HepG2 (cell line): ENCODE measurements around the gene CAPN8. TPM values are rescaled to one million over a fixed set of nuclear protein-coding genes. Genes with fewer than 3 reads are reported as not detected.

Source experiments
- ARNT2 ChIP-seq: sonication (generic); formaldehyde crosslinking; IDR thresholded peaks from 2 replicates; pipeline ENCODE4 v1.8.0; 2022; ENCODE audit warnings: mild to moderate bottlenecking, low read depth, missing genetic modification reagents, moderate library complexity
- ATRX ChIP-seq: sonication (generic); formaldehyde crosslinking; IDR thresholded peaks from 2 replicates; pipeline ENCODE4 v1.4.0; 2020; ENCODE audit warnings: missing genetic modification reagents, borderline replicate concordance
- EZH2 ChIP-seq: conservative IDR thresholded peaks from 2 replicates; pipeline ENCODE4 v1.6.1; 2012; ENCODE audit warnings: mild to moderate bottlenecking, low read depth, low read length, moderate library complexity
- KDM5A ChIP-seq: fragments of 200-600 bp; sonication (generic); IDR thresholded peaks from 2 replicates; pipeline ENCODE4 v1.7.0; 2018; ENCODE audit warnings: antibody characterized with exemption, mild to moderate bottlenecking, low read length, borderline replicate concordance
- KLF16 ChIP-seq, 2 experiments: sonication (generic) in 1 of 2; formaldehyde crosslinking in 1 of 2; IDR thresholded peaks; 2 replicates each; pipeline versions ENCODE4 v1.6.1 to v1.8.0; 2016 to 2023; ENCODE audit warnings: missing genetic modification reagents in 2 of 2, missing compliant biosample characterization in 1 of 2
- MAF1 ChIP-seq: sonication (generic); formaldehyde crosslinking; IDR thresholded peaks from 2 replicates; pipeline ENCODE4 v1.5.0; 2020; ENCODE audit warnings: missing genetic modification reagents, borderline replicate concordance
- MIER2 ChIP-seq: IDR thresholded peaks from 2 replicates; pipeline ENCODE4 v1.6.1; 2016; ENCODE audit warnings: missing biosample characterization, missing genetic modification reagents
- NR2F6 ChIP-seq, 2 experiments: IDR thresholded peaks; 2 replicates each; pipeline ENCODE4 v1.6.1; 2016; ENCODE audit warnings: antibody characterized with exemption in 1 of 2, mild to moderate bottlenecking in 1 of 2
- POLR2G ChIP-seq: fragments of 200-400 bp; formaldehyde crosslinking; IDR thresholded peaks from 2 replicates; pipeline ENCODE4 v1.6.1; 2018; ENCODE audit warnings: mild to moderate bottlenecking, low read depth, low read length, moderate library complexity
- RBFOX2 ChIP-seq: fragments of 200-400 bp; formaldehyde crosslinking; IDR thresholded peaks from 2 replicates; pipeline ENCODE4 v1.6.1; 2017; ENCODE audit warnings: low read depth, mild to moderate bottlenecking, low read length
- REPIN1 ChIP-seq: sonication (generic); formaldehyde crosslinking; IDR thresholded peaks from 2 replicates; pipeline ENCODE4 v1.8.0; 2022; ENCODE audit warnings: missing genetic modification reagents, low read depth, mild to moderate bottlenecking, borderline replicate concordance
- SMAD9 ChIP-seq: sonication (generic); formaldehyde crosslinking; IDR thresholded peaks from 2 replicates; pipeline ENCODE4 v1.5.1; 2020; ENCODE audit warnings: mild to moderate bottlenecking, missing genetic modification reagents
- SP1 ChIP-seq, 2 experiments: fragments of 450-650 bp in 1 of 2; sonication (generic) in 1 of 2; formaldehyde crosslinking in 1 of 2; IDR thresholded peaks; 2 replicates each; pipeline versions ENCODE4 v1.4.0 to v1.6.1; 2016 to 2020; ENCODE audit warnings: missing genetic modification reagents in 1 of 2
- TAF15 ChIP-seq: fragments of 200-400 bp; formaldehyde crosslinking; IDR thresholded peaks from one replicate; pipeline ENCODE4 v1.6.1; 2018; ENCODE audit warnings: mild to moderate bottlenecking, low read depth, low read length; ENCODE audit not compliant: poor library complexity, severe bottlenecking
- ZBTB8A ChIP-seq: sonication (generic); formaldehyde crosslinking; IDR thresholded peaks from 2 replicates; pipeline ENCODE4 v1.4.0; 2020; ENCODE audit warnings: mild to moderate bottlenecking, low read depth, missing genetic modification reagents, borderline replicate concordance
- ZKSCAN1 ChIP-seq: fragments of 150-350 bp; IDR thresholded peaks from 2 replicates; pipeline ENCODE4 v1.6.1; 2014; ENCODE audit warnings: low read length
- ZNF124 ChIP-seq: sonication (generic); formaldehyde crosslinking; IDR thresholded peaks from 2 replicates; pipeline ENCODE4 v1.4.0; 2020; ENCODE audit warnings: missing genetic modification reagents
- ZNF138 ChIP-seq: sonication (generic); formaldehyde crosslinking; IDR thresholded peaks from 2 replicates; pipeline ENCODE4 v1.5.0; 2020; ENCODE audit warnings: mild to moderate bottlenecking, low read depth, missing genetic modification reagents
- ZNF558 ChIP-seq: sonication (generic); formaldehyde crosslinking; IDR thresholded peaks from 2 replicates; pipeline ENCODE4 v1.9.0; 2022; ENCODE audit warnings: mild to moderate bottlenecking, missing genetic modification reagents, borderline replicate concordance
- ZNF598 ChIP-seq: sonication (generic); formaldehyde crosslinking; IDR thresholded peaks from 2 replicates; pipeline ENCODE4 v1.5.1; 2020; ENCODE audit warnings: mild to moderate bottlenecking, missing genetic modification reagents, borderline replicate concordance
- ZNF672 ChIP-seq: sonication (generic); formaldehyde crosslinking; IDR thresholded peaks from 2 replicates; pipeline ENCODE4 v1.8.1; 2022; ENCODE audit warnings: missing genetic modification reagents
- ZNF782 ChIP-seq: sonication (generic); formaldehyde crosslinking; IDR thresholded peaks from 2 replicates; pipeline ENCODE4 v1.4.0; 2020; ENCODE audit warnings: missing genetic modification reagents, mild to moderate bottlenecking, borderline replicate concordance
- ZNF788 ChIP-seq: sonication (generic); formaldehyde crosslinking; IDR thresholded peaks from 2 replicates; pipeline ENCODE4 v1.5.0; 2020; ENCODE audit warnings: mild to moderate bottlenecking, missing genetic modification reagents, borderline replicate concordance
- polyA plus RNA-seq, 8 experiments: library from polyadenylated mRNA; depleted of rRNA in 3 of 8; stranded (reverse) in 7 of 8; unstranded in 1 of 8; fragments of >200 nt; fragmentation: Illumina TruSeq in 4 of 8; extraction: Trizol in 4 of 8; gene quantifications; 2 replicates each; pipeline versions ENCODE4 v1.2.1 to v1.2.3, GENCODE V29; 2011 to 2016; ENCODE audit warnings: low read depth in 4 of 8, missing spikeins in 1 of 8, mixed read lengths in 1 of 8; ENCODE audit not compliant: insufficient read depth in 1 of 8
- total RNA-seq, 5 experiments: library from RNA; depleted of rRNA; stranded (reverse); fragments of >200 nt; fragmentation: Illumina TruSeq; extraction: Trizol; gene quantifications; 2 replicates each; pipeline ENCODE4 v1.2.3, GENCODE V29; 2016; ENCODE audit warnings: low read depth in 1 of 5
- TF ChIP-seq, protein P1 (sequence below): IDR thresholded peaks from 2 replicates; pipeline ENCODE4 v1.6.1; 2016; ENCODE audit warnings: missing genetic modification reagents, missing compliant biosample characterization
- TF ChIP-seq, protein P2 (sequence below): sonication (generic); formaldehyde crosslinking; IDR thresholded peaks from 2 replicates; pipeline ENCODE4 v1.5.0; 2020; ENCODE audit warnings: mild to moderate bottlenecking, missing genetic modification reagents, borderline replicate concordance
- TF ChIP-seq, protein P3 (sequence below): sonication (generic); formaldehyde crosslinking; IDR thresholded peaks from 2 replicates; pipeline ENCODE4 v1.4.0; 2020; ENCODE audit warnings: missing genetic modification reagents

CAPN8 gene
- total and polyA plus RNA-seq, 2 of the 13 experiments (the other 11 are each of a cell fraction or from before 2014, with no cell fraction given): 0.20 to 0.25 TPM

DNA sequence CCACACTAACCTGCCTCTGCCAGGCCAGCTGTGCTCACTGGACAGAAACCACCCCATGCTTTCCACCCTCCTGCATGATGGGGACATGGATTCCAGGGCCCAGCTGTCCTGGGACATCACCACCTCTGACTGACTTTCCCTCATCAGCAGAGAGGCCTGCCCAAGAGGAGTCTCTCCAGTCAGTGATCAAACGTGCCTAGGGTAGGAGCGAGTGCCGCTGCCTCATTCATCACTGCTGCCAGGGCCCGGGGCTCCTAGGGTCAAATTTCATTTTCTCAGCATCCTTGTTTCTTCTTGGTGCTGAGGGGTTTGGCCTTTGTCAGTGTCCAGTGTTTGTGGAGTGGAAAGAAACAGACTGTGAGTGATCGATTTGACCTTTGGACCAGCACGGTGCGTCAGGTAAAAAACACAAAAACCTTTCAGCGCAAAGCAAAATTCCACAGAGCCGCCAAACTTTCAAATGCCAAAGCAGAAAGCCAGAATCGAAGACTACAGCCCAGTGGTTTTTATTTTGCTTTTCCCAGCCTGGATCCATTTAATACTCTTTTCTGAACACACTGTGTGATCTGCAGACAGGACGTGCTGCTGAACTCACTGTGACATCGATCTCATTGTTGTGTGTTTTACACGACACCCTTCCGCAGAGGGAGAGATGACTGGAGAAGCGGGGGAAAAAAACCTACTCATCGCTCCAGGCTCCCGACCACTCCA lies 43.2 kb downstream of the CAPN8 start (continued):
- TF ChIP-seq MIER2 (CRISPR knock-in tag): no peak
- TF ChIP-seq, protein P1, sequence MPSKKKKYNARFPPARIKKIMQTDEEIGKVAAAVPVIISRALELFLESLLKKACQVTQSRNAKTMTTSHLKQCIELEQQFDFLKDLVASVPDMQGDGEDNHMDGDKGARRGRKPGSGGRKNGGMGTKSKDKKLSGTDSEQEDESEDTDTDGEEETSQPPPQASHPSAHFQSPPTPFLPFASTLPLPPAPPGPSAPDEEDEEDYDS: no peak
- TF ChIP-seq EZH2: no peak
- TF ChIP-seq SP1 (IDR thresholded peaks at IDR 0.05): no peak
- TF ChIP-seq SP1 (CRISPR knock-in tag; IDR thresholded peaks at IDR 0.05): no peak
- TF ChIP-seq ATRX (CRISPR knock-in tag): no peak
- no peak for TF ChIP-seq ZNF782 (CRISPR knock-in tag)
- no peak for TF ChIP-seq ZNF124 (CRISPR knock-in tag)
- TF ChIP-seq KLF16 (CRISPR knock-in tag; IDR thresholded peaks at IDR 0.05): 0 out of 4 replicates have a peak, but pooled peaks of 1 of the 2 experiments have one; percentile 21
- peak; percentile 58 for TF ChIP-seq NR2F6 (IDR thresholded peaks at IDR 0.05)
- peak; percentile 56; the same call in 1 of the 2 replicates for TF ChIP-seq NR2F6 (CRISPR knock-in tag; IDR thresholded peaks at IDR 0.05)
- TF ChIP-seq REPIN1 (CRISPR knock-in tag): peak; percentile 24; the same call in 1 of the 2 replicates
- TF ChIP-seq ZBTB8A (CRISPR knock-in tag): no peak
- TF ChIP-seq, protein P2, sequence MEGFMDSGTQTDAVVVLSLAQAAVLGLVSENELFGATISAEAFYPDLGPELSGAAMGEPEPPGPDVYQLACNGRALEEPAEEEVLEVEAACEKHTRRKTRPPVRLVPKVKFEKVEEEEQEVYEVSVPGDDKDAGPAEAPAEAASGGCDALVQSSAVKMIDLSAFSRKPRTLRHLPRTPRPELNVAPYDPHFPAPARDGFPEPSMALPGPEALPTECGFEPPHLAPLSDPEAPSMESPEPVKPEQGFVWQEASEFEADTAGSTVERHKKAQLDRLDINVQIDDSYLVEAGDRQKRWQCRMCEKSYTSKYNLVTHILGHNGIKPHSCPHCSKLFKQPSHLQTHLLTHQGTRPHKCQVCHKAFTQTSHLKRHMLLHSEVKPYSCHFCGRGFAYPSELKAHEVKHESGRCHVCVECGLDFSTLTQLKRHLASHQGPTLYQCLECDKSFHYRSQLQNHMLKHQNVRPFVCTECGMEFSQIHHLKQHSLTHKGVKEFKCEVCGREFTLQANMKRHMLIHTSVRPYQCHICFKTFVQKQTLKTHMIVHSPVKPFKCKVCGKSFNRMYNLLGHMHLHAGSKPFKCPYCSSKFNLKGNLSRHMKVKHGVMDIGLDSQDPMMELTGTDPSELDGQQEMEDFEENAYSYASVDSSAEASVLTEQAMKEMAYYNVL (CRISPR knock-in tag): no peak
- TF ChIP-seq, protein P3, sequence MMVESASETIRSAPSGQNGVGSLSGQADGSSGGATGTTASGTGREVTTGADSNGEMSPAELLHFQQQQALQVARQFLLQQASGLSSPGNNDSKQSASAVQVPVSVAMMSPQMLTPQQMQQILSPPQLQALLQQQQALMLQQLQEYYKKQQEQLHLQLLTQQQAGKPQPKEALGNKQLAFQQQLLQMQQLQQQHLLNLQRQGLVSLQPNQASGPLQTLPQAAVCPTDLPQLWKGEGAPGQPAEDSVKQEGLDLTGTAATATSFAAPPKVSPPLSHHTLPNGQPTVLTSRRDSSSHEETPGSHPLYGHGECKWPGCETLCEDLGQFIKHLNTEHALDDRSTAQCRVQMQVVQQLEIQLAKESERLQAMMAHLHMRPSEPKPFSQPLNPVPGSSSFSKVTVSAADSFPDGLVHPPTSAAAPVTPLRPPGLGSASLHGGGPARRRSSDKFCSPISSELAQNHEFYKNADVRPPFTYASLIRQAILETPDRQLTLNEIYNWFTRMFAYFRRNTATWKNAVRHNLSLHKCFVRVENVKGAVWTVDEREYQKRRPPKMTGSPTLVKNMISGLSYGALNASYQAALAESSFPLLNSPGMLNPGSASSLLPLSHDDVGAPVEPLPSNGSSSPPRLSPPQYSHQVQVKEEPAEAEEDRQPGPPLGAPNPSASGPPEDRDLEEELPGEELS: 0 out of 2 replicates have a peak, but pooled peaks have one; percentile 27
- no peak for TF ChIP-seq ZKSCAN1
- TF ChIP-seq ZNF598 (CRISPR knock-in tag): no peak
- TF ChIP-seq ZNF138 (CRISPR knock-in tag): no peak
- no peak for TF ChIP-seq SMAD9
- TF ChIP-seq ZNF788 (CRISPR knock-in tag): peak; percentile 54; the same call in 1 of the 2 replicates
- TF ChIP-seq TAF15: no peak
- TF ChIP-seq ZNF558 (CRISPR knock-in tag): no peak
- no peak for TF ChIP-seq KDM5A
- TF ChIP-seq ARNT2 (CRISPR knock-in tag): no peak
- peak; percentile 41; the same call in 1 of the 2 replicates for TF ChIP-seq POLR2G
- TF ChIP-seq RBFOX2: no peak
- TF ChIP-seq MAF1 (CRISPR knock-in tag): no peak
- TF ChIP-seq ZNF672 (CRISPR knock-in tag): no peak
